GM21786 (cell line): ENCODE measurements around the gene GRIK3.

ENCODE experiments used
- ATAC-seq: cut with Tn5 transposase; IDR thresholded peaks from one replicate; pipeline ENCODE4 v1.9.1; 2021; ENCODE audit not compliant: unreplicated experiment

Gene GRIK3

GRCh38 chr1:36858981-36859380 is 175.3 kb downstream of the GRIK3 start:
- no peak for ATAC-seq

- no peak for ATAC-seq
Measured at GRCh38 chr1:36858553-36858952, 175.8 kb downstream of the GRIK3 start.

- ATAC-seq: no peak
Measured at GRCh38 chr1:36857754-36858153, 176.6 kb downstream of the GRIK3 start.

- no peak for ATAC-seq
Measured at GRCh38 chr1:36855699-36856494, 178.4 kb downstream of the GRIK3 start.

DNA sequence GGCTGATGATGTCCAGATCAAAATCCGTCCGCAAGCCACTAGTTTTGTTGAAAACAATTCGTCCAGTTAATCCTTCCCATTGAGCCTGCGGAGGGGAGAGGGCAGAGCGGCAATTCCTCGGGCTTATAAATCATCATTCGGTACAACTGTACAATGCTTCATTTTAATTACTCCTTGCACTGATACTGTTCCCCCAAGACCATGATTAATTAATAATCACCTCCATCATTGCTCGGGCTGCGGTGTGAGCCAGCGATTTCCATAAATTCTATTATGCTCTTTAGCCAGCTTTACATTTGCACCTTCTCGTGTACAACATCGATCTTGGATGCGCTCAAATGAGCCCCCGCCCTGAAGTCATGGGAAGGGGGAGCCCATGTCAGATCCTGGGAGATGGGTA is 180.7 kb downstream of the GRIK3 start:
- ATAC-seq: no peak

DNA sequence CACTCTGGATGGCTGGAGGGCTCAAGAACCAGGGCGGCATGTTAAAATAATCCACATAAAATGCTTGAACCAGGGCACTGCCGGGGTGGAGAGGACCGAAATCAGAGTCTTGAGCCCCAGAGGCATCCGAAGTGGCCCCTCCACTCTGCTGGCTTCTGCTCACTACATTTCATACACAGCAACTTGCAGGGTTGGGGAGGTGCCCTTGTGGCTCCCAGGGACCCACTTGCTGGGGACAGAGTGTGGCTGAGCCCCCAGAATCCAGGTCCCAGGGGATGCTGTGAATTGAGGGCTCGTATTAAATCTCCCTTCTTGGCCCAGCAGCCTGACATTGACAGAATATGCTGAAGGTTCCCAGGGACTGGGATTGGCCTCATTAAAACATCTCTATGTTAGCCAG is 181.7 kb downstream of the GRIK3 start:
- ATAC-seq: no peak

DNA sequence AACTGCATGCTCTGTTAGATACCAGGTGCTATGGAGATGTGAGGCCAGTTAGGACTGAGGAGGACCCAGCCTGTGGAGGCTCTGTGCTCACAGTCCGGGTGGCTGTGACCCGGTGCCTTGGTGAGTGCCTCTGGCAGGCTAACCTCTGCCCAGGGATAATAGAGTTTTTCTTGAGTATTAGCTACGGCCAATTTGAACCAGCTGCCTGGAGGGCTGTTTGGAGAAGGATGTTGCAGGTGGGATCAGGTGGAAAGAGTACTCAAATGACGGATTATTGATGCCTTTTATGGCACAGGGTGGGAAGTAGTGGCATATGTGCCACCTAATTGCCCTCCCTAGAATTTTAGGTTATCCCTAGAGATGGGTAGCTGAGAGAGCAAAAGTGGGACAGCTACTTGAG is 182.7 kb downstream of the GRIK3 start:
- ATAC-seq: no peak

DNA sequence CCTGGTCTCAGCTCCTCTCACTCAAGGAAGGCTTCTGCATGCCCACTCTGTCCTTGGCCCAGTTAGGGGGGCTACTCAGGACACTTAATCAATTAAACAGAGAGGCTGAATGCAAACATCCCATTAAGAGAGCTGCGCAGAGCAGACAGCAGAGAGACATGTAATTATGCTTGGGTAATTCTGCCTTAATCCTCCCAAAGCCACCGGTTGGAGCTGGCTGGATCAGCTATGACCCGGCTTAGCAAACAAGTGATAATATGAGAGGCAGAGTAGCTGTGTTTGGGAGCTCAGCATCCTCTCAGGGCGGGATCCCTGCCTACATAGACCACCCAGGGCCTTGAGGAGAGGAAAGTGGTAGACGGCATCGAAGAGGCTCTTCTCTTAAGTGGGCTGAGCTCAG is 183.2 kb downstream of the GRIK3 start:
- no peak for ATAC-seq

DNA sequence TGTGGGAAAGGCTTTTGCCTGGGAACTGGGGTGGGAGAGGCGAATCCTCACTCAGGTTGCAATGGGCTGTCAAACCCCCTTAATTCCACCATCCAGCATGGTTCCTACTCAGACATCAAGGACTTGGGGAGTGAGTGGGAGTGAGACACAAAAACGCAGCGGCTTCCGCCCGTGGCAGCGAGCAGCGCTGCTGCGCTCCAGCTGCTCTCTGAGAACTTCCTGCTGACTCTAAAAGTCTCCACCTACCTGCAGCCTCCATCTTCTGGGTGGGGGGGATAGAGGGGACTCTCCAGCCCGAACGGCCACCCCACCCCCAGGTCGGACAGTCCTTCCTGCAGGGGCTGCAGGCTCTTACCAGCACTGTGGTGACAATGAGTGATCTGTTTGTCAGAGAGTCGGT is 184.4 kb downstream of the GRIK3 start:
- ATAC-seq: no peak

- ATAC-seq: no peak
Measured at GRCh38 chr1:36847761-36848160, 186.6 kb downstream of the GRIK3 start.

DNA sequence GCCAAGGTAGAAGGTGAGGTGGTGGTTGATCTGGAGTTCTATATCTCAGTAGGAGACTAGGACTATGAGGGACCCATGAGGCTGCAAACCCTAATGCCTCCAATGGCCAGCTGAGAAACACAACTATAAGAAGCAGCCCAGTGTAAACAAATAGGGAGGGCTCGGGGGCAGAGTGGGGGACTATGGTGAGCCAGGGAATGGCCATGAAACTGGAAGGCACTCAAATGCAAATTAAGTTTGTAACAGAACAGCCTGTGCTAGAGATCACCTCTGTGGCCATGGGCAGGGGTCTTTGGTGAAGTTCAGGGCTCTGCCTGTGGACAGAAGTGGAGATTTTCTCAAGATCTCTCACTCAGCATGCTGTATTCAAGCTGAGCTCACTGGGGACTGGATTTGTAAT is 187.1 kb downstream of the GRIK3 start:
- ATAC-seq: no peak

GRCh38 chr1:36846357-36846756 is 188.0 kb downstream of the GRIK3 start:
- no peak for ATAC-seq

DNA sequence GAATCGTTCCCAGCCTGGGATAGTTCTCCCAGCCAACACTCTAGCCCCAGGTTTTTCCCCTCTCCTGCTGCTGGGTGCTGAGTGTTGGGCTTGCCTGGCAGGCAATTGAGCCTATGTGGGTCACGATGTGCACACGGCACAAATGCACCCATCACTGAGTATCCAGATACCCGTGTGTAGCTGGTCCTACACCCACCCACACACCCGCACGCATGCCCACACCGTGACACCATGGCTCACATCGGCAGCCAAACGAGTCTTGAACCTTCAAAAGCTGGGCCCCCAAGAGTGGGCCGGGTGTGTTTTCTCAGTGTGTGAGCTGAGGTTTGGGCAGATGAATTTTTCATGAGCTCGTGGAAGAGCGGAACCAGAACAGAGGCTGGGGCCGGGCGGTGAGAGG is 188.5 kb downstream of the GRIK3 start:
- ATAC-seq: no peak

GRCh38 chr1:36844917-36845316 is 189.4 kb downstream of the GRIK3 start:
- no peak for ATAC-seq

- no peak for ATAC-seq
Measured at GRCh38 chr1:36843906-36844610, 190.3 kb downstream of the GRIK3 start.

DNA sequence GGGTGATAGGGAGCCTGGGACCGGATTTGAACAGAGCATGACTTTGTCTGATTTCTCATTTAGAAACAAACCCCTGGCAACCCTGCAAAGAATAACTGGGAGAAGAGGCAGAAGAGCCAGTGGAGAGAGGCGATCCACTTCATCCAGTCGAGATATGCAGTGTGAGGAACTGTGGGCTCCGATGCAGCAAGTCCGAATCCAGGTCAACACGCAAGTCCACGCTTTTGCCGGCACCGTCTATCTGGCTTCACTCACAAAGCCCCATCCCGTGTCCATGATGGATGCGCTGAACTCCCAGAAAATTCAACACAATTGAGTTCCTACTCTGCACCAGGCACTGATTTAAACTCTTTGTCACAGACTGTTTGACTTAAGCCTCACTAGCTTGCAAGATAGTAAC is 191.3 kb downstream of the GRIK3 start:
- no peak for ATAC-seq

GRCh38 chr1:36842448-36842847 is 191.9 kb downstream of the GRIK3 start:
- no peak for ATAC-seq

DNA sequence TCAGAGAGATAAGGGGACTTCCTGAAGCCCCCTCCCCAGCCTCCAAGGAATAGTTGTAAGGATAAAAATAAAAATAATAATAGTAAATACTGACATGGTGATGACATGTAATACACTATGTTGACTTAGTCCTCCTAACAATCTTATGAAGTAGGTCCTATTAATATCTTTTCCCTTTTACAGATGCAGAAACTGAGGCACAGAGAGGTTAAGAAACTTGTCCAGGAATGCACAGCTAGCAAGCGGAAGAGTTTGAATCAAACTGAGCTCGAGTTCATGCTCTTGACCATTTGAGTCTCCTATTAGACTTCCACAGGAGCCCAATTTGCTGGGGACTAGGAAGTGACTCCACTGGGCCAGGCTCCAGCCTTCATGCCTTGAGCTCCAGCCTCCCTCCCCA is 194.8 kb downstream of the GRIK3 start:
- ATAC-seq: no peak

DNA sequence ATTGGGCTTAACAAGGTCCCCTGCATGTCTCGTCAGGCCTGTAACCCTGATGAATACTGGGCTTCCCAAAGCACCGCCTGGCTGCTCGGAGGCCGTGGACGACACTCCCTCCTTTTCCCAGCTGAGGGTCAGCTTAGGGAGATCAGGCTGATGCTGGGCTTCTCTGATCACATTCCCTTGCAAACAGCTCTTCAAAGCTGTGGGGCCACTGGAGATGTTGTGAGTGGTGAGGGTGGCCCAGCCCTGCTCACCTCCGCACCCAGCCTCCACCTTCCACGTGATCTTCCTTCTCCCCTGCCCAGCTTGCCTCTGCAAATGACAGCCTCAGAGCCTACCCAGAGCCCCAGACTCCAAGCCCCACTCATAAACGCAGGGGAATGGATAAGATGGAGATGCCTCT is 195.4 kb downstream of the GRIK3 start:
- no peak for ATAC-seq

DNA sequence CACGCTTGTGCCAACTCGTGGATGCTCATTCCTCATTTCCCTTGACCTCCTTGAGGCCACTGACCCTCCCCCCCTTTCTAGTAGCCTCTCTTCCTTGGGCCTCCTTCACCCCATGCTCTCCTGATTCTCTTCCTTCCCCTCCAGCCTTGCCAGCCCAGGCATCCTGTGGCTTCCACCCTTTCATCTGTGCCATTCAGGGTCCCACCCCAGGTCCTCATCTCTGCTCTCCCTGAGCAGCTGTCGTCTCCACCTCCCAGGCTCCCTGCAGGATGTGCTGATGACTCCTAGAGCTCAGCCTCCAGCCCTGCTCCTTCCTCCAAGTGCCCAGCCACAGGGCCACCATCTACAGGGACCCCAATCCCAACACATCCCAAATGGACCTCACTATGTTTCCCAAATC is 197.4 kb downstream of the GRIK3 start:
- no peak for ATAC-seq

DNA sequence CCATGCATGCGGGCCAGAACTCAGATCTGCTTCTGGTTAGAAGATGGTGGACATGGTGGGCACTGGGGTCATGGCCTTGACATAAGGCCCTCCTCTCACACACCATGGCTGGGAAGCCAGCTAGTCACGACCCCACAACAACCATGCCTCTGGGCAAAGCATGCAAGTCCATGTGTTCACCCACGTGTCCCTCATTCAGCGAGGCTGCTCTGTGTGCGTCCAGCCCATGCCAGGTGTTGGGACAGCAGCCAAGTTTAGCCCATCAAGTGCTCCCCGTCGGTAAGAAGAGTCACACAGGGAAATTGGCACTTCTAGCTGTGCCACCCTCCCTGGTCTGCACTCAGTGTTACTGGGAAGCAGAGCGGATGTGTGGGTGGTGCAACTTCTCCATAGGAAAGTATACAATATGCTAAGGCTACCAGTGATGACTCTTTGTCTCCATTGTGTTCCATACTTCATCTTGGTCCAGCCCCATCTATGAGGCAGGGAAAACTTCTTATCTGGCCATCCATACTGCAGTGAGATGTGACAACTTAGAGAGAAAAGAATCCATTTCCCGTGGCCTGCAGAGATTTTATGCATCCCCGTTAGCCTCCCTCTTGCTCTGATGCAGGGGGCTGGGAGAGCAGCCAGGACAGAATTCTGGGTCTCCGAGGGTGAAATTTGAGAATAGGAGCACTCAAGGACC is 198.0 kb downstream of the GRIK3 start:
- no peak for ATAC-seq

DNA sequence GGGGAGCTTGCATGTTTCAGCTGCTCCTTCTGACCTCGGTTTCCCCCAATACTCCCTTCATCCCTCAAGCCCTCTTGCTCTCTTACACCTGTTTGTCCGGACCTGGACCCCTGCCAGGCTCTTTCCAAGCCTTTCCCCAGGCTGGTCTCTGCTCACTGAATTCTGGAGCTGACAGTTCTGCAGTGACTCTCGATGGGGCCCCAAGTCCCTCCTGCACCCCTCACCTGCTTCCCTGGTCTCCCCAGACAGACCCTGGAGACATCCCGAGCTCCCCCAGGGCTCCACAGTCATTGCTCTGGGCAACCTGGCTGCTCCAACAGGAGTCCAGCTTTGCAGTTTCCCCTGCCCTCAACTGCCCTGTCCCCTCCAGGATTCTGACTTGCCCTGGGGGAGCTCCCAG is 198.6 kb downstream of the GRIK3 start:
- ATAC-seq: no peak
